Thyroid gland (tissue), 4 donors: ENCODE data around the gene IRAG1. TPM values are rescaled to one million over a fixed set of nuclear protein-coding genes. Genes with fewer than 3 reads are reported as not detected.
A peak's percentile ranks its signal among the peaks of the same experiment; 100 is the strongest.

Experiments used
- DNase-seq, 2 donors: peaks; one replicate each; pipeline ENCODE4 v3.0.0-alpha.2; 2019
- H3K27ac ChIP-seq, 3 donors: fragments of 200-600 bp; sonication (generic); 1 replicate in 2 of 3; 2 replicates in 1 of 3; pipeline ENCODE4 v1.5.1; 2016 to 2019; ENCODE audit warnings: mild to moderate bottlenecking in 1 of 3, moderate library complexity in 1 of 3
- H3K27me3 ChIP-seq: fragments of 200-600 bp; sonication (generic); one replicate; pipeline ENCODE4 v1.5.1; 2019
- H3K36me3 ChIP-seq, 2 donors: fragments of 200-600 bp; sonication (generic); one replicate each; pipeline ENCODE4 v1.5.1; 2016 to 2019
- H3K4me1 ChIP-seq, 2 donors: fragments of 200-600 bp; sonication (generic); one replicate each; pipeline ENCODE4 v1.5.1; 2017 to 2019
- H3K4me3 ChIP-seq, 3 donors: fragments of 200-600 bp; sonication (generic); replicated peaks in 1 of 3; 1 replicate in 2 of 3; 2 replicates in 1 of 3; pipeline ENCODE4 v1.5.1; 2016; ENCODE audit warnings: mild to moderate bottlenecking in 1 of 3
- H3K9me3 ChIP-seq: fragments of 200-600 bp; sonication (generic); one replicate; pipeline ENCODE4 v1.5.1; 2017
- POLR2A ChIP-seq, 2 donors: fragments of 450-650 bp; IDR thresholded peaks; one replicate each; pipeline ENCODE4 v1.6.1; 2017; ENCODE audit warnings: antibody characterized with exemption in 2 of 2, mild to moderate bottlenecking in 2 of 2, moderate library complexity in 1 of 2
- WGBS, 2 donors: methylation state at CpG; one replicate each; pipeline ENCODE4 v1.1.5; 2017; 5-methylcytosine and 5-hydroxymethylcytosine counted together
- intact Hi-C: fragments of 100-400 bp; cut with DNase I; formaldehyde crosslinking; loops from one replicate; pipeline ENCODE4 v1.15.1; 2023
- total RNA-seq, 4 donors: library from RNA; depleted of rRNA; stranded (reverse); fragments of >200 nt; gene quantifications; one replicate each; pipeline ENCODE4 v1.2.3, GENCODE V29; 2016
- TF ChIP-seq, protein P1 (sequence below), 6 experiments: fragments of 200-600 bp in 3 of 6; fragments of 450-650 bp in 3 of 6; sonication (generic) in 3 of 6; IDR thresholded peaks; one replicate each; pipeline ENCODE4 v1.5.1; 2016 to 2019; ENCODE audit warnings: antibody characterized with exemption in 6 of 6, mild to moderate bottlenecking in 2 of 6, inconsistent platforms in 1 of 6, moderate library complexity in 1 of 6

The IRAG1 gene
- total RNA-seq, 4 donors from 2014 or later, result 3.2 to 14.4 (median 5.8) TPM

DNA sequence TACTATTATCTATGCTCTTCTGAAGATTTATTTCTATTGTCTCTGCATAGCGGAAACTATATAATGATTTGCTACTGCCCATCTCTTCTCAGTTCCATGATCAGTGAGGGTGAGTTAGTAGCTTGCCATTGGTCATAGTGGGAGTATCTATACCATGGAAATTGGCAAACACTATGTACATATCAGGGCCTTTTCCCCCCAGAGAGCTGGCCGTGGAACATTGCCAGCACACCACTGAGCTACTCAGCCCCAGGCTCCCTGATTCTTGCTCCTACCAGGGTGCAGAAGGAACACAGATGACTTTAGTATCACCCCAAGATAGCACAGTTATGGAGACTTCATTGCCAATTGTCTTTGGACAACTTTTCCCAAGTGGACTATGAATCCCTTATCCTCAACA lies 33.2 kb downstream of the IRAG1 start:
- no peak for DNase-seq
- no peak overlapping the region for H3K4me3 ChIP-seq
- peak overlapping the region; percentile 2 to 79 (median 58) for H3K27ac ChIP-seq
- intact Hi-C loops, result no loop called here
- no peaks in the 10 kb centered on the region for H3K36me3 ChIP-seq
- no peak for TF ChIP-seq POLR2A (IDR thresholded peaks at IDR 0.05)
- TF ChIP-seq, protein P1, sequence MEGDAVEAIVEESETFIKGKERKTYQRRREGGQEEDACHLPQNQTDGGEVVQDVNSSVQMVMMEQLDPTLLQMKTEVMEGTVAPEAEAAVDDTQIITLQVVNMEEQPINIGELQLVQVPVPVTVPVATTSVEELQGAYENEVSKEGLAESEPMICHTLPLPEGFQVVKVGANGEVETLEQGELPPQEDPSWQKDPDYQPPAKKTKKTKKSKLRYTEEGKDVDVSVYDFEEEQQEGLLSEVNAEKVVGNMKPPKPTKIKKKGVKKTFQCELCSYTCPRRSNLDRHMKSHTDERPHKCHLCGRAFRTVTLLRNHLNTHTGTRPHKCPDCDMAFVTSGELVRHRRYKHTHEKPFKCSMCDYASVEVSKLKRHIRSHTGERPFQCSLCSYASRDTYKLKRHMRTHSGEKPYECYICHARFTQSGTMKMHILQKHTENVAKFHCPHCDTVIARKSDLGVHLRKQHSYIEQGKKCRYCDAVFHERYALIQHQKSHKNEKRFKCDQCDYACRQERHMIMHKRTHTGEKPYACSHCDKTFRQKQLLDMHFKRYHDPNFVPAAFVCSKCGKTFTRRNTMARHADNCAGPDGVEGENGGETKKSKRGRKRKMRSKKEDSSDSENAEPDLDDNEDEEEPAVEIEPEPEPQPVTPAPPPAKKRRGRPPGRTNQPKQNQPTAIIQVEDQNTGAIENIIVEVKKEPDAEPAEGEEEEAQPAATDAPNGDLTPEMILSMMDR (IDR thresholded peaks at IDR 0.05), result no peak
- no peaks in the 10 kb centered on the region for H3K27me3 ChIP-seq
- H3K9me3 ChIP-seq, result no peaks in the 10 kb centered on the region
- H3K4me1 ChIP-seq, result peaks cover 8 to 48% of the 10 kb centered on the region in 2 donors
- WGBS, 2 donors, result 96 to 99% methylated on average over 2 of the region's 2 CpGs

- H3K4me1 ChIP-seq, result peaks cover 8 to 48% of the 10 kb centered on the region in 2 donors
- peak; percentile 53 to 60 for DNase-seq
- H3K36me3 ChIP-seq, result no peaks in the 10 kb centered on the region
- TF ChIP-seq POLR2A (IDR thresholded peaks at IDR 0.05), result no peak
- TF ChIP-seq, protein P1 (IDR thresholded peaks at IDR 0.05), result no peak
- no peak overlapping the region for H3K4me3 ChIP-seq
- WGBS, 2 donors, result 58 to 62% methylated on average over 13 of the region's 13 CpGs
- intact Hi-C loops, result loop anchor here (10.0 kb wide), 1 partner anchor 255 kb away; no protein-coding TSS in a partner anchor
- peak overlapping the region; percentile 2 to 79 (median 49) for H3K27ac ChIP-seq
- no peaks in the 10 kb centered on the region for H3K9me3 ChIP-seq
- no peaks in the 10 kb centered on the region for H3K27me3 ChIP-seq
These were observed 34.0 kb downstream of the IRAG1 start for GRCh38 chr11:10659339-10660216.

DNA sequence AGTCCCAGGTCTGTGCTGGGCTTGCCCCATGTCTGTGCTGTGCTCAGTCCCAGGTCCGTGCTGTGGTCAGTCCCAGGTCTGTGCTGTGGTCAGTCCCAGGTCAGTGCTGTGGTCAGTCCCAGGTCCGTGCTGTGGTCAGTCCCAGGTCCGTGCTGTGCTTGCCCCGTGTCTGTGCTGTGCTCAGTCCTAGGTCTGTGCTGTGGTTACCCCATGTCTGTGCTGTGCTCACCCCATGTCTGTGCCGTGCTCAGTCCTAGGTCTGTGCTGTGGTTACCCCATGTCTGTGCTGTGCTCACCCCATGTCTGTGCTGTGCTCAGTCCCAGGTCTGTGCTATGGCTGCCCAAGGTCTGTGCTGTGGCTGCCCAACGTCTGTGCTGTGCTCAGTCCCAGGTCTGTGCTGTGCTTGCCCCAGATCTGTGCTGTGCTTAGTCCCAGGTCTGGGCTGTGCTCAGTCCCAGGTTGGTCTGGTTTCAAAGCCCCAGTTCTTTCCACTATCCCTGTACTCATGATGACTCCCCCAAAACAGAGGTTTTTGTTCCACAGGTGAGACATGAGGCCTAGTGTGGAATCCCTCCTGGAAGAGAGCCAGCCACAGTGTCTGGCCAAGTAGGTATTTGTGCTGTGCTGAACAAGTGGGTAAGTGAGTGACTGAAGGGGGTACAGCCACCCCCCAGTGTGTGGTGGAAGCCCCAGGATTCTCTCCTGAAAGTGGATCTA lies 34.8 kb downstream of the IRAG1 start:
- no peak overlapping the region for H3K4me3 ChIP-seq
- TF ChIP-seq, protein P1 (IDR thresholded peaks at IDR 0.05), result no peak
- TF ChIP-seq POLR2A (IDR thresholded peaks at IDR 0.05), result no peak
- intact Hi-C loops, result loop anchor here (10.0 kb wide), 1 partner anchor 254 kb away; no protein-coding TSS in a partner anchor
- DNase-seq, result peak; percentile 57 to 62
- 71 to 89% methylated on average over 1 to 6 of the region's 6 CpGs for WGBS, 2 donors
- no peaks in the 10 kb centered on the region for H3K27me3 ChIP-seq
- H3K27ac ChIP-seq, result peak overlapping the region; percentile 2 to 79 (median 49)
- no peaks in the 10 kb centered on the region for H3K9me3 ChIP-seq
- H3K4me1 ChIP-seq, result peaks cover 8 to 43% of the 10 kb centered on the region in 2 donors
- no peaks in the 10 kb centered on the region for H3K36me3 ChIP-seq

GRCh38 chr11:10657308-10658271 lies 36.0 kb downstream of the IRAG1 start:
- no peak for DNase-seq
- H3K4me1 ChIP-seq, result peaks cover 8 to 49% of the 10 kb centered on the region in 2 donors
- no peaks in the 10 kb centered on the region for H3K27me3 ChIP-seq
- no peaks in the 10 kb centered on the region for H3K36me3 ChIP-seq
- peak overlapping the region in 2 of 3 donors; percentile 49 to 79 for H3K27ac ChIP-seq
- TF ChIP-seq POLR2A (IDR thresholded peaks at IDR 0.05), result no peak
- TF ChIP-seq, protein P1 (IDR thresholded peaks at IDR 0.05), result no peak
- WGBS, 2 donors, result 58 to 81% methylated on average over 18 to 20 of the region's 20 CpGs
- intact Hi-C loops, result loop anchor here (10.0 kb wide), 1 partner anchor 253 kb away; no protein-coding TSS in a partner anchor
- H3K4me3 ChIP-seq, result no peak overlapping the region
- no peaks in the 10 kb centered on the region for H3K9me3 ChIP-seq
